ENCODE measurements around the gene NDUFB8.

Gene NDUFB8

DNA sequence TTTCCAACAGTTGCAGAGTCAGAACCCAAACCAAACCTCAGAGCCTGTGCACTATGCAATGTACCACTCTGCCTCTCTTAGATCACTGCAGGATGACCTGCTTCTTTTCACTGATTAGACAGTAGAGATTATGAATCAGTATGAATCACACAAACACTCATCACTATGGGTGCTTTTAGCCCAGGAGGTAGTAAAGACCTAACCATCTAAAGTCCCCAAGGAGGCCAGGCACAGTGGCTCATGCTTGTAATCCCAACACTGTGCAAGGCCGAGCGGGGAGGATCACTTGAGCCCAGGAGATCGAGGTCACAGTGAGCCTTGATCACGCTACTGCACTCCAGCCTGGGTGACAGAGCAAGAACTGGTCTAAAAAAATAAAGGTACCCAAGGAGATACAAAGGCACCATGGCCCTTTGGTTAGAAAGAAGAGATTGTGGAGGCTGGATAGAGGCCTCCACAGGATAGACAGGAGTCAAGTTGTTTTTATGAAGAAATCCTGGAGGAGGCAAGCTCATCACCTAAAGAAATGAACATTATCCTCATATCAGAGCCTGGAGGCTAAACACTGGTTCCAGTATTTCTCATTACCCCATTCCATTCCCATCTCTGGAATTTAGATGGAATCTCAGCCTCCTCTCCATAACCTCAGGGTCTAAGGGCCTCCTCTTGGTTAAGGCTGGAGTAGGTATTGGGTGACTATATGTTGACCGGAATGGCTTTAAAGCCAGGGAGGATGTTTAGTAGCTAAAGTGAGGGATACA is 22.9 kb downstream of the NDUFB8 start:
- peak; percentile 17 to 38 for DNase-seq

DNA sequence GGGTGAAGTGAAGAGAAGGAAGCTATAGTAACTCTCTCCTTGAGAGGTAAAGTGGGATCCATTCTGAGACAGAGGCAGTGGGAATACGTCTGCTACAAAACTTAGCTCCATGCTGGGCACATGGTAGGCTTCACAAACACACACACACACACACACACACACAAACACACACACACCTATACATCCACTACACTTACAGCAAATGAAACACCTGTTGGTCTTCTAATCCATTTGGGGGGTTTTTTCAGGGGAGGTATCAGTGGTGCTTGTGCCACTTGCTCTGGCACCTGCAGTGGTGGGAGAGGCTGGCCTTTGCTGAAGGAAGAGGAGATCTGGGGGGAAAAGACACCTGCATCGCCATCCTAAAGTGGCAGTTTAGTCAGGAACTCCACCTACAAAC is 24.5 kb downstream of the NDUFB8 start:
- no peak for DNase-seq

DNA sequence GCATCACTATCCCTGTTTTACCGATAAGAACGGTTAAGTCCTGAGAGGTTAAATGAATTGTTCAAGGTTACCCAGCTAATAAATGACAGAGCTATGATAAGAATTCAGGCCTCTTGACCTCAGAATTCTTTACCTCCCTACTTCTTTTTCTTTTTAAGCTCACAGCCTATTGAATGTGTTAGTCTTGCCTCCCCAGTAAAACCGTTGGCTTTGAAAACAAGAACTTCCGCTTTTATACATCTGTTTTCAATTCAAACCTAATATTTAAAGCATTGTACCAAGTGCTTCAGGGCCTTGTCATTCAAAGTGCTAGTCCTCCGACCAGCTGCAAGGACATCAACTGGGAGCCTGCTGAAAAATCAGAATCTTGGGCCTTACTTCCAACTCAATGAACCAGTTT is 25.6 kb downstream of the NDUFB8 start:
- DNase-seq, result no peak

DNA sequence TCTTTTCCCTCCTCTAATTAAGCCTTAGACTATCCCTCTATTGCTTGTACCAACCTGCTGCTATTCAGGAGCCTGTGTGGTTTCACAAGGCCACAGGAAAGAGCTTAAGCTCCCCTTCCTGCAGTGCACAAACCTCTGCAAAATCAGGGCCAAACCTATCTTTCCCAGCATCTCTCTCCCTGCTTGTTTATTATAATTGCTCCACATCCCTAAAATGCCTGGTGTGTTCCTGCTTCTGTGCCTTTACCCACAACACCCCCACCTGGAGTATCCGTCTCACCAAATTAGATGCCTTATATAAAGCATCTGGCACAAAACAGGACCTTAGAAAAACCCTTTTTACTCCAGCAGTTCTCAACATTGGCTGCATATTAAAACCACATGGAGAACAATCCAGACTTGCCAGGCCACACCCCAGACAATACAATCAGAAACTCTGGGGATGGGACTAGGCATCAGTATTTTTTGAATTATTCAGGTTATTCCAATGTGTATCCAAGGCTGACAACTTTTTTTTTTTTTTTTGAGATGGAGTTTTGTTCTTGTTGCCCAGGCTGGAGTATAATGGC is 26.7 kb downstream of the NDUFB8 start:
- DNase-seq, result no peak

GRCh38 chr10:100501423-100501822 is 28.2 kb downstream of the NDUFB8 start:
- DNase-seq, result no peak

- no peak for DNase-seq
Measured at GRCh38 chr10:100498059-100498458, 31.6 kb downstream of the NDUFB8 start.

GRCh38 chr10:100496567-100496966 is 33.1 kb downstream of the NDUFB8 start:
- DNase-seq, result no peak

- DNase-seq, result no peak
Measured at GRCh38 chr10:100490531-100490930, 39.1 kb downstream of the NDUFB8 start.

DNA sequence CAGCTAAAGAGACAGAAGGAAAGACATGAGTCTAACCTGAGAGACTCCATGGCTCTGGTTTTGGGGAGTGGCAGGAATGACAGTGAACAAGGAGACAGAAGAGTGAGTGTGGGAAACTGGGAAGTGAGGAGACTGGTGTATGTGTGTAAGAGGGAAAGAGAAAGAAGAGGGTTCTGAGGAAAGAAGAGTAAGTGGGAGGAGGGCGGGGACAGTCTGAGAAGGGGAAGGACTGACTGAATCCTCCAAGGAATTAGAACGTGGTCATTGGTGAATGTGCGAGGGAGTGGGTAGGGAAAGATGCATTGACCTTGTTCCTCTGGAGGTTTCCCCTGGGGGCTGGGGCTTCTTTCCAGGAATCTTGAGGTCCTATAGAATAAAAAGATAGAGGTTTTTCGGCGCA is 40.3 kb downstream of the NDUFB8 start:
- no peak for DNase-seq

DNA sequence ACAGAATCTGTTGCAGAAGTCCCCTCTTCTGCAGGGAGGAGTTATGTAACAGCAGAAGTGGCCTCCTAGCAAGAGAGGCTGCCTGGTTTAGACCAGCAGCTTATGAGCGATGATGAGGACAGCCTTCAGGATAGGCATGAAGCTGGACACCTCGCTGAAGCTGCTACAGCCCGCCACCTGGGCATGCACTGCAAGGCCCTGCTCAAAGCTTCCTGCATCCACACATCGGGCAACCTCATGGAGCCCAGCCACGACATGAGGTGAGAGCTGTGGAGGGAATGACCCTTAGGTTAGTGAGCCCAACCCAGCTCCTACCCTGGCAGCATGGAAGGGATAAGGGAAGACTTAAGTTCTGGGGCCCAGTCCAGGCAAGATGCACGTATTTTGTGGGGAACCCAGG is 42.1 kb downstream of the NDUFB8 start:
- DNase-seq, result no peak

GRCh38 chr10:100485801-100486495 is 43.7 kb downstream of the NDUFB8 start:
- DNase-seq, result no peak

DNA sequence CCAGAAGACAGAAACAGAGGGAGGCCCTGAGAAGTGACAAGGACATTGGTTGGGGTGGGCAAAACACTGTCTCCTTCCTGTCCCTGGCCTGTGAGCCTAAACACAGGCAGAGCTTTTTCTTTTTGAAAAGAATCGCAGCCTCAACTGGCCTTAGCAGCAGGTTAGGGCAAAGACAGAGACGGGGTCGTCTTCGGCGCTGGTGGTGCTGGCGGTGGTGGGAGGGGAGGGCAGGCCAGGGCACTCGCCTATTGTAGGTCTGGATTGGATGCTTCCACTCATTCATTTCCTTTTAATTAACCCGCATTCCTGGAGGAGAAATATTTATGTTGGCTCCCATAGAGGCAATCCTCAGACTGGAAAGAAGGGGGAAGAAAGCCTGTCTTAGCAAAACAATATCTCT is 44.3 kb downstream of the NDUFB8 start:
- no peak for DNase-seq

DNA sequence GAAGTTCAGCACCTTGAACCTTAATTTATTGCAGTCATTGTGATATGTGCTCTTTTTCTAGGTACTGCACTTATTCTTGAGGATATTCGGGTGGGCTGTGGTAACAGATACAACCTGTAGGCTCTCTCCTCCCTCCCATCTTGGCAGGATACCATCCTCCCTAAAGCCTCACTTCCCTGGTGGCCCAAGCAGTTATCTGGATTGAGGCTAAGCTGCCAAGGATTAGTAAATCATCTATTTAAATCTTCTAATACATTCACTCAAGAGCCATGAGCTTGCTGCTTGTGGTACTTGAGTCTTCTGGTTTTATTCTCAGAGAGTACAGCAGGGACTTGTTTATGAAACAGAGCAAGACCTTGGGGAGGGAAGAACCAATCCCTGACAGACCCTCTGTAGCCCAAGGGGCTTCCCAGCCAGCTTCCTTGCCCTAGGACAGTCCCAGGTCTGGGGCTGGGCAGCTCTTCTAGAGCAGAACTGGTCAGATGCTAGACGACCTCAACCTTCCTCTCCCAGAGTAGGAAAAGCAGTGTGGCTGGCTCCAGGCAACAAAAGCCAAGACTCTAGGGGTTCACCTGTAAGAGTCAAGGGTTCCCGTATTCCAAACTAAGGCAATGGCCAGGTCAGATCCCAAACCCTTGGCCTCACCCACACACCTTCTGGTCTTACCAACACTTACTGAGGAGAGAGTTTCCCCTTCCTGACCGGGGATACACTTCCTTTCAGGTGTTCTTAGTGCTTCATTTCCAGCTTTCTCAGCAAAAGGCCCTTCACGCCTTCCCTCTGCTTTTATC is 45.6 kb downstream of the NDUFB8 start:
- DNase-seq, result no peak

DNA sequence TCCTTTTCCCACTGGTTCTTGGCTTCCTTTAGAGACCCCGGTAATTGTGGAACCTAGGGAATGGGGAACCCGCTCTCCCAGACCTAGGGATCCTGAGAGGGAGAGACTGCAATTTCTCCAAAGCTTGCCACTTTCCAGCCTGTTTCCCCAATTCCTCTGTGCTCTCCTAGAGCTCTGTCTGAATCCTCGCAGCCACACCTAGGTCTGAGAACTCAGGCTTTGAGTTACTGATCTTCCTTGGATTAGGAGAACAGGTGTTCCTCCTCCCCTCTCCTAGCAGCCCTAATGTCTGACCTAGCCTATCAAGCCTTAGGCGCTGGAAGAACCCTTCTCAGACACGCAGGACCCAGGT is 46.9 kb downstream of the NDUFB8 start:
- DNase-seq, result no peak

DNA sequence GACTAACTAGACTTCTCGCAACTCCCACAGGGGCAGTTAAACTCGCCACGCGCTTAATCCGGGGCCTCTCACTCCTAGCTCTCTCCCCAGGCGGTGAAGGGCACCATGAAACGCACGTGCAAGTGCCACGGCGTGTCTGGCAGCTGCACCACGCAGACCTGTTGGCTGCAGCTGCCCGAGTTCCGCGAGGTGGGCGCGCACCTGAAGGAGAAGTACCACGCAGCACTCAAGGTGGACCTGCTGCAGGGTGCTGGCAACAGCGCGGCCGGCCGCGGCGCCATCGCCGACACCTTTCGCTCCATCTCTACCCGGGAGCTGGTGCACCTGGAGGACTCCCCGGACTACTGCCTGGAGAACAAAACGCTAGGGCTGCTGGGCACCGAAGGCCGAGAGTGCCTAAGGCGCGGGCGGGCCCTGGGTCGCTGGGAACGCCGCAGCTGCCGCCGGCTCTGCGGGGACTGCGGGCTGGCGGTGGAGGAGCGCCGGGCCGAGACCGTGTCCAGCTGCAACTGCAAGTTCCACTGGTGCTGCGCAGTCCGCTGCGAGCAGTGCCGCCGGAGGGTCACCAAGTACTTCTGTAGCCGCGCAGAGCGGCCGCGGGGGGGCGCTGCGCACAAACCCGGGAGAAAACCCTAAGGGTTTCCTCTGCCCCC is 47.4 kb downstream of the NDUFB8 start:
- peak; percentile 68 to 73 for DNase-seq

DNA sequence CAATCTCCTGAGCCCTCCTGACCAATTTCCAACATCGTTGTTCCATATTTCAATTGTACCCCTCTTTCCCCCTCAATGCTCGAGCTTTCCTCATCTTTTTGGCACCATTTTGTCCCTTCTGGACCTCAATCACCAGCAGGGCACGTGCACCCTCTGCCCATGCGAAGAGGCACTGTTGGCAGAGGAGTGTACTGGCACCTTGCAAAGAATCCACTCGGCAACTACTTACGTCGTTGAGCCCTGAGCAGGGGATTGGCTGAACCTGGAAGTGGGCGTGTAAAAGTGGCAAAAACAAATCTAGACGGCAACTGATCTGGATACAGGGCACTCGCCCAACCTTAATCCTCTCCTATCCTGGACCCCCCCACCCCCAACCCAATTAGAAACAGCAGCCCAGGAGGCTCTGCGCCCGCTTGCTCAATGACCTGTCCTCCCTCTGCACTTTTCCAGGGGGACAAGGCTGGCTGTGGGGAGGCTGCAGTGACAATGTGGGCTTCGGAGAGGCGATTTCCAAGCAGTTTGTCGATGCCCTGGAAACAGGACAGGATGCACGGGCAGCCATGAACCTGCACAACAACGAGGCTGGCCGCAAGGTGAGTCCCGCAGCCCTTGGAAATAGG is 48.1 kb downstream of the NDUFB8 start:
- DNase-seq, result peak; percentile 92 to 94

GRCh38 chr10:100480002-100480401 is 49.7 kb downstream of the NDUFB8 start:
- no peak for DNase-seq

- DNase-seq, result no peak
Measured at GRCh38 chr10:100479037-100479436, 50.6 kb downstream of the NDUFB8 start.

- DNase-seq, result no peak
Measured at GRCh38 chr10:100477970-100478369, 51.7 kb downstream of the NDUFB8 start.

All from activated CD4-positive, alpha-beta T cell treated with anti-CD3 and anti-CD28 coated beads, Interleukin-2, amount 50 U/mL, for 48 hours (primary cell).